ENCODE data around the gene RIGI.
A peak's percentile ranks its signal among the peaks of the same experiment; 100 is the strongest.

Gene RIGI

DNA sequence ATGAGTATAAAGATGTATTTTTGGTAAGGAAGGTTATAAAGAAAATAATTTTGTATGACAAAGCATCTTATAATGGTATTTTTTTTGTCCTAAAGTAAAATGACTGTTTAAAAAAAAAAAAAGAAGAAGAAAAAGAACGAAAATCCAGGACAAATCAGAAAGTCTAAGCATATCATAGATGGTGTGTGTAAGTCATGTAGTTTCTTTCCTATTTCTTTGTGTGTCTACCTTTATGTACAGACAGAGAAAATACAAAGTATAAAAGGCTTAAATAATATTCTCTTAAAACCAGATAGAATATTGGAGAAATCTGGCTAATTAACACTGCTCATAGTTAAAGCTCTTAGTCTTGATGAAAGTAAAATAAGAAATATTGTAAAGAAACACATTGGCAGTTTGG is 7.7 kb downstream of the RIGI start:
- DNase-seq (no peak), ATAC-seq (replicated peaks) (no peak)
- Mint-ChIP-seq H3K4me1 (ENCODE audit: low read depth in 2 of 2) (peaks cover 28 to 49% of the 10 kb centered on the region in 2 donors), H3K27ac (peak overlapping the region; percentile 42 to 65), H3K4me3 (no peak overlapping the region), H3K27me3 (no peaks in the 10 kb centered on the region), H3K9me3 (no peaks in the 10 kb centered on the region), H3K36me3 (ENCODE audit: insufficient read depth) (peaks cover under 1% of the 10 kb centered on the region)

DNA sequence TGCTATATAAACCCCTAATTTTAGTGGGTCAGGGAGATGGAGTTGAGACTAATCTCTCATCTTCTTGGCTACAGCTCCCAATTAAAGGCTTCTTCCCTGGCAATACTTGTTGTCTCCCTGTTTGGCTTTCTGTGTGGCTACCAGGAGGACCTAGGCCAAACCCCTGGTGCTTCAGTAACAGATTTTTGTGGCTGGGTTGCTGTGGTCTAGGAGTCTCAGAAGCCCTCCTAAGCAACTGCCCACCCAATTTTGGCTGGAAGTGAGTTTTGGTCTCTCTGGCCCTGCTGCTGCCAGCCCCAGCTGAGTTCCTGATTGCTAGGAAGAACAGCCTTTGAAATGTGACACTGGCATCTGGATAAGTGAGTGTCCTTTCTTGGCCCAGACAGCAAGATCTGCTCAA is 9.8 kb downstream of the RIGI start:
- Mint-ChIP-seq H3K9me3 (no peaks in the 10 kb centered on the region), H3K4me3 (no peak overlapping the region), H3K27me3 (no peaks in the 10 kb centered on the region), H3K36me3 (ENCODE audit: insufficient read depth) (no peaks in the 10 kb centered on the region), H3K27ac (peak overlapping the region; percentile 55 to 60), H3K4me1 (ENCODE audit: low read depth in 2 of 2) (peaks cover 36 to 49% of the 10 kb centered on the region in 2 donors)
- DNase-seq (no peak), ATAC-seq (replicated peaks) (no peak)

DNA sequence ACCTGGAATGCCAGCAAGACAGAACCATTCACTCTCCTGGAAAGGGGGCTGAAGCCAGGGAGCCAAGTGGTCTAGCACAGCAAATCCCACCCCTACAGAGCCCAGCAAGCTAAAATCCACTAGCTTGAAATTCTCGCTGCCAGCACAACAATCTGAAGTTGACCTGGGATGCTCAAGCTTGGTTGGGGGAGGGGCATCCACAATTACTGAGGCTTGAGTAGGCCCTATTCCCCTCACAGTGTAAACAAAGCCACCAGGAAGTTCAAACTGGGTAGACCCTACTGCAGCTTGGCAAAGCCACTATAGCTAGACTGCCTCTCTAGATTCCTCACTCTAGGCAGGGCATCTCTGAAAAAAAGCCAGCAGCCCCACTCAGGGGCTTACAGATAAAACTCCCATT is 17.3 kb downstream of the RIGI start:
- DNase-seq (no peak), ATAC-seq (replicated peaks) (no peak)
- peaks cover 44 to 45% of the 10 kb centered on the region in 2 donors for H3K4me1 Mint-ChIP-seq (ENCODE audit: low read depth in 2 of 2)
- no peak overlapping the region for H3K4me3 Mint-ChIP-seq
- H3K27ac Mint-ChIP-seq: peak overlapping the region in 1 of 2 donors; percentile 75
- no peaks in the 10 kb centered on the region for H3K9me3 Mint-ChIP-seq
- H3K27me3 Mint-ChIP-seq: no peaks in the 10 kb centered on the region
- H3K36me3 Mint-ChIP-seq (ENCODE audit: insufficient read depth): no peaks in the 10 kb centered on the region

DNA sequence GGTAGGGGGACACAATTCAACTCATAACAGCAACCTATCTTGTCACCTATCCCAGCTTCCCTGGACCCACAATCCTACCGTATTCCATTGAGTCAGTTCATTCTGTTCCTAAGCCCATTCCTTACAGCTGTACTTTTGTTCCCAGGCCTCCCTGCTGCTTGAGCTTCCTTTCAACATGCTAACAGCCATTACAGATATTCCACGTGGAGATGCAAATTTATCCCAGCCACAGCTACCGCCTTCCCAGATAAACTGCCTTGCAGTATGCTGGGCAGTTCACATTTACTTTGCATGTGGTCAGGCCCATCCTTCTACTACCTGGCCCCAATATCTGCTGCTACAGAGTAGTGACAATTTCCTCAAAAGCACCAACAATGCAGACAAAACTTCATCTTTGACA is 23.0 kb downstream of the RIGI start:
- Mint-ChIP-seq H3K27me3 (no peaks in the 10 kb centered on the region), H3K27ac (peak overlapping the region; percentile 78 to 95), H3K4me1 (ENCODE audit: low read depth in 2 of 2) (peaks cover 12 to 17% of the 10 kb centered on the region in 2 donors), H3K9me3 (no peaks in the 10 kb centered on the region), H3K4me3 (no peak overlapping the region), H3K36me3 (ENCODE audit: insufficient read depth) (peaks cover 36% of the 10 kb centered on the region)
- DNase-seq (no peak), ATAC-seq (replicated peaks) (no peak)

DNA sequence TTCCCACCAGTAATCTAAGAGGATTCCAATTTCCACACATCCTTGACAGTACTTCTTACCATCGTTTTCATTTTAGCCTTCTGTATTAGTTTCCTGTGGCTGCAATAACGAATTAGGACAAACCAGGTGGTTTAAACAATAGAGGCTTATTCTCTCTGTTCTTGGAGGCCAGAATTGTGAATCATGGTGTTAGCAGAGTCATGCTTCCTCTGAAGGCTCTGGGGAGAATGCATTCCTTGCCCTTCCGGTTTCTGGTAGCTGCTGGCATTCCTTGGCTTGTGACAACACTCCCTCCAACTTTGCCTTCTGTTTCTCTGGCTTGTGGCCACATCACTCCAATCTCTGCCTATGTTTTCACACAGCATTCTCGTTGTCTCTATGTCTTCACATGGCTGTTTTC is 23.5 kb downstream of the RIGI start:
- H3K4me3 Mint-ChIP-seq: no peak overlapping the region
- H3K9me3 Mint-ChIP-seq: no peaks in the 10 kb centered on the region
- peak overlapping the region; percentile 78 to 95 for H3K27ac Mint-ChIP-seq
- peaks cover 40% of the 10 kb centered on the region for H3K36me3 Mint-ChIP-seq (ENCODE audit: insufficient read depth)
- DNase-seq (no peak), ATAC-seq (replicated peaks) (no peak)
- no peaks in the 10 kb centered on the region for H3K27me3 Mint-ChIP-seq
- peaks cover 12 to 15% of the 10 kb centered on the region in 2 donors for H3K4me1 Mint-ChIP-seq (ENCODE audit: low read depth in 2 of 2)

- H3K9me3 Mint-ChIP-seq: no peaks in the 10 kb centered on the region
- peak overlapping the region in 1 of 2 donors; percentile 17 for H3K27ac Mint-ChIP-seq
- peaks cover 12 to 15% of the 10 kb centered on the region in 2 donors for H3K4me1 Mint-ChIP-seq (ENCODE audit: low read depth in 2 of 2)
- H3K27me3 Mint-ChIP-seq: no peaks in the 10 kb centered on the region
- no peak overlapping the region for H3K4me3 Mint-ChIP-seq
- ATAC-seq (replicated peaks) (no peak), DNase-seq (no peak)
- peaks cover 46% of the 10 kb centered on the region for H3K36me3 Mint-ChIP-seq (ENCODE audit: insufficient read depth)
These were observed 24.1 kb downstream of the RIGI start for GRCh38 chr9:32501868-32502267.

GRCh38 chr9:32500768-32501167 is 25.2 kb downstream of the RIGI start:
- H3K4me3 Mint-ChIP-seq: no peak overlapping the region
- H3K36me3 Mint-ChIP-seq (ENCODE audit: insufficient read depth): peaks cover 48% of the 10 kb centered on the region
- ATAC-seq (replicated peaks) (no peak), DNase-seq (no peak)
- H3K4me1 Mint-ChIP-seq (ENCODE audit: low read depth in 2 of 2): peaks cover 12 to 14% of the 10 kb centered on the region in 2 donors
- H3K27me3 Mint-ChIP-seq: no peaks in the 10 kb centered on the region
- no peaks in the 10 kb centered on the region for H3K9me3 Mint-ChIP-seq
- H3K27ac Mint-ChIP-seq: no peak overlapping the region

DNA sequence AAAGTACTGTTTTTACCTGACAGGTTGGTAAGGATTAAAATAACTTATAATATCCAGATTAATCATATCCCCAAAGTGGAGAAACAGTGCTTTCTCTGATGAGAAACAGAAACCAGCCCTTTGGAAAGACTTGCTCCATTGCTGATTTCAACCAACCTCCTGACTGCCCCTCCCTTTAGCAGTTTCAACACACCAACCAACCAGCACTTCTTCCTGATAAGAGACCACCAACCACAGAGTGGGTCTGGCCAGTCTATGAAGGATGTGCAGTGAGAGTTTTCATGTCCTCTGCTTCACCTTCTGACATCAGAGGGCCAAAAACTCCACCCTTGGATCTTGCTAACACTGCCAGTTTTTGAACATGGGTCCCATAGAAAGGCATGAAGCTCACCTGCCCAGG is 28.1 kb downstream of the RIGI start:
- H3K9me3 Mint-ChIP-seq: no peaks in the 10 kb centered on the region
- ATAC-seq (replicated peaks) (no peak), DNase-seq (no peak)
- no peaks in the 10 kb centered on the region for H3K27me3 Mint-ChIP-seq
- H3K4me1 Mint-ChIP-seq (ENCODE audit: low read depth in 2 of 2): peaks cover 11 to 12% of the 10 kb centered on the region in 2 donors
- H3K4me3 Mint-ChIP-seq: no peak overlapping the region
- peak overlapping the region in 1 of 2 donors; percentile 79 for H3K27ac Mint-ChIP-seq
- H3K36me3 Mint-ChIP-seq (ENCODE audit: insufficient read depth): peaks cover 62% of the 10 kb centered on the region

DNA sequence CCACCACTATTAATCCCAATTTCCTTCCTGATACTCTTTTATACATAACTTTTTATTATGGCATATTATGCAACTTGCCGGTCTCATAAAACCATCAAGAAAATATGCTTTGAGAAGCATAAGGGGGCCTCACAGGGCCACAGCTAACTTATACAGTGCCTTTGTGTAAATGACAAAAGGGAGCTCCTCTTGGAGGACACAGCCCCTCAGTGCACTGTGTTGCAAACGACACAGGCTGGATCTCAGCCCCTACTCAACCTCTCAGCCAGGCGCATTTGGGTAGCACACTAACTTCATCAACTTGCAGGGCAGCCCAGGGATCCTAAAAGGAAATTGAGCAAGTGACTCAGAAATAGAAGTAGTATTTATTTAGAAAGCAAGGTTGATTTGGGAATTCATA is 35.4 kb downstream of the RIGI start:
- ATAC-seq (replicated peaks) (no peak), DNase-seq (no peak)
- H3K9me3 Mint-ChIP-seq: no peaks in the 10 kb centered on the region
- H3K27me3 Mint-ChIP-seq: no peaks in the 10 kb centered on the region
- H3K4me1 Mint-ChIP-seq (ENCODE audit: low read depth in 2 of 2): no peaks in the 10 kb centered on the region
- H3K27ac Mint-ChIP-seq: no peak overlapping the region
- no peak overlapping the region for H3K4me3 Mint-ChIP-seq
- peaks cover 76% of the 10 kb centered on the region for H3K36me3 Mint-ChIP-seq (ENCODE audit: insufficient read depth)

DNA sequence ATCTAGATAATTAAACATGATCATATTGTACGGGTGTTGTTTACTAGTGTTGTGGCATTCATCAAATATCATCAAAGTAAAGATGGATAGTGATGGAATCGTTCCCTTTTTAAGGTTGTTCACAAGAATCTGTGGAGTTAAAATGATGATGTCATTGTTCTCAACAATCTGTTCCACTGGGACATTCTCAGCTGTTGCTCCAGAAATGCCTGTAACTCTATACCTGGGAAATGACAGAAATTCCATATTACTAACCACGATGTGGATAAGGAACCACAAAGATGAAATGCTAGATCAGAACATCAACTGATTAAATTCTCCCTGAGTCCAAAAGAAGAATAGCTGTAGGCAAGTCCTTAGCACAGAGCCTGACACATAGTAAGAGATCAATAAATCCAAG is 38.0 kb downstream of the RIGI start:
- no peaks in the 10 kb centered on the region for H3K4me1 Mint-ChIP-seq (ENCODE audit: low read depth in 2 of 2)
- H3K27ac Mint-ChIP-seq: no peak overlapping the region
- H3K36me3 Mint-ChIP-seq (ENCODE audit: insufficient read depth): peaks cover 86% of the 10 kb centered on the region
- H3K9me3 Mint-ChIP-seq: no peaks in the 10 kb centered on the region
- no peak overlapping the region for H3K4me3 Mint-ChIP-seq
- no peaks in the 10 kb centered on the region for H3K27me3 Mint-ChIP-seq
- DNase-seq (no peak), ATAC-seq (replicated peaks) (no peak)

DNA sequence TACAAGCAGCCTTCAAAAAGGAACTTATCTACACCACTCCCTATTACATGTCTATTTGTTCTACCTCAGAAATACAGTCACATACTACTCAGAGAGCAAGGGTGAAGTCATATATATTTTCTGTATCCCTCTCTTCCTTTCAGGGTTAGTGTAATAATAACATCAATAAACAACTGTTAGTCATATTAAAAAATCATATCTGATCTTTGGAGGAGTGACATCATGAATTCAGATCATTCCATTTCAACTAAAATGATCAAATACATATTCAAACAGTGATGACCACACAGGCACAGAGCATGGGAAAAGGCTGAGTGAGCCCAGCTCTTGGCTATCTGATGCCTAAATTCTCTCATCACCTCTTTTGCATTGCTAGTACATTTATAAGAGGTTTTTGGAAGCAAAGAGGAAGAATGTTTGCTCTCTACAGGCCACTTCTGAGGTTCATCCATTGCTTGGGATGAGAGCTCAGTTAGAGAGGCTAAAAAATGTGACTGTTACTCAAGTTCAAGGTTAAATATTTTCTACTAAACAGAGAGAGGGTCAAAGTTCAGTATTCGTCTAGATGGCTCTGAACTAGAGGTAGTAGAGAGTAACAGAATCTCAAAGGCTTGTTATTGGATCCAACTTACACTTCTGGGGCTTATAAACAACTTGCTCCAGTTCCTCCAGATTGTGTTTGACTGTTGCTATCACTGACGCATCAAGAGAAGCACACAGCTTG is 39.0 kb downstream of the RIGI start:
- H3K27ac Mint-ChIP-seq: peak overlapping the region in 1 of 2 donors; percentile 87
- H3K36me3 Mint-ChIP-seq (ENCODE audit: insufficient read depth): peaks cover 89% of the 10 kb centered on the region
- ATAC-seq (replicated peaks) (no peak), DNase-seq (no peak)
- no peaks in the 10 kb centered on the region for H3K27me3 Mint-ChIP-seq
- no peak overlapping the region for H3K4me3 Mint-ChIP-seq
- H3K4me1 Mint-ChIP-seq (ENCODE audit: low read depth in 2 of 2): no peaks in the 10 kb centered on the region
- H3K9me3 Mint-ChIP-seq: no peaks in the 10 kb centered on the region

- H3K27me3 Mint-ChIP-seq: no peaks in the 10 kb centered on the region
- no peaks in the 10 kb centered on the region for H3K9me3 Mint-ChIP-seq
- H3K4me3 Mint-ChIP-seq: no peak overlapping the region
- peaks cover 92% of the 10 kb centered on the region for H3K36me3 Mint-ChIP-seq (ENCODE audit: insufficient read depth)
- ATAC-seq (replicated peaks) (no peak), DNase-seq (no peak)
- no peaks in the 10 kb centered on the region for H3K4me1 Mint-ChIP-seq (ENCODE audit: low read depth in 2 of 2)
- H3K27ac Mint-ChIP-seq: peak overlapping the region in 1 of 2 donors; percentile 29
These were observed 42.7 kb downstream of the RIGI start for GRCh38 chr9:32483343-32483742.
